ENCODE data around the gene FADS6.

- TF ChIP-seq CTCF (CRISPR knock-in tag; IDR thresholded peaks at IDR 0.05) (no peak), KMT2A (CRISPR knock-in tag; IDR thresholded peaks at IDR 0.05) (no peak), TARDBP (CRISPR knock-in tag; IDR thresholded peaks at IDR 0.05) (no peak), TIGD3 (CRISPR knock-in tag; IDR thresholded peaks at IDR 0.05; ENCODE audit: borderline replicate concordance) (no peak), NR2F1 (CRISPR knock-in tag; IDR thresholded peaks at IDR 0.05) (no peak), MYC (CRISPR knock-in tag; IDR thresholded peaks at IDR 0.05; ENCODE audit: borderline replicate concordance) (no peak), HDAC6 (IDR thresholded peaks at IDR 0.05; ENCODE audit: low read depth, low read length) (no peak), BRCA1 (CRISPR knock-in tag; IDR thresholded peaks at IDR 0.05) (no peak)
Observed at GRCh38 chr17:74838274-74838673, 55.2 kb downstream of the FADS6 start.
